ENCODE results near the gene PRKN. TPM values are rescaled to one million over a fixed set of nuclear protein-coding genes. Genes with fewer than 3 reads are reported as not detected.

The PRKN gene
- total and polyA plus RNA-seq, 2 experiments from 2014 or later = 1.2 to 2.3 TPM

DNA sequence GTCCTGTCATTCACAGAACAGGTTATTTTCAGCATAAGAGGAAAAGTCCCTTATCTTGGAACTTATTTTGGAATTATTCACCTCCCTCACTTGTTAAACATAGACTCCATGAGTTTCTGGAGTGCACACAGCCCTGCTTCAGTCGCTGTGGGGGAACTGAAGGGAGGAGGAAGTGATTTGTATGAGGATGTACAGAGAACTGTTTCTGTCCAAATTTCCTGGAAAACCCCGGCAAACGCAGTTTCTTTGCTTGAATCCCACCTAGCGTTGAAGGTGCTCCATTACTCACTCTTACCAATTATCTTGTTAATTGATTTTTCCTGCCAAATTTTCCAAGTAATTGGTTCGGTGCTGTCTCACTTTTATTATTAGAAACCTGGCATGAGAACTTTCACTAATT, 1375.7 kb downstream of the PRKN start:
- Histone ChIP-seq H3K4me3 (no peak overlapping the region), H3K4me2 (ENCODE audit: unreplicated experiment) (no peak overlapping the region), H3K4me1 (ENCODE audit: insufficient read depth) (no peaks in the 10 kb centered on the region), H4K20me1 (ENCODE audit: insufficient read depth) (no peaks in the 10 kb centered on the region), H3K9ac (no peak overlapping the region), H3K27me3 (replicated peaks; ENCODE audit: insufficient read depth) (no peaks in the 10 kb centered on the region), H3K36me3 (ENCODE audit: low read depth) (no peaks in the 10 kb centered on the region), H2AFZ (no peak overlapping the region), H3F3A (ENCODE audit: insufficient read depth) (no peaks in the 10 kb centered on the region), H3K27ac (no peak overlapping the region), H3K9me2 (ENCODE audit: insufficient read depth) (no peaks in the 10 kb centered on the region), H3K79me2 (ENCODE audit: insufficient read depth) (no peaks in the 10 kb centered on the region), H3K9me3 (ENCODE audit: low read depth) (no peaks in the 10 kb centered on the region)
- no peak for TF ChIP-seq EZH2 (IDR thresholded peaks at IDR 0.05; ENCODE audit: insufficient read depth, poor library complexity, severe bottlenecking)
- no peak for DNase-seq
- 49 to 53% methylated on average over 5 of the region's 5 CpGs for WGBS, 2 experiments (ENCODE audit: low coverage in 1 of 2, low lambda C conversion rate in 2 of 2, missing lambda C conversion rate in 2 of 2)
- in situ Hi-C loops (cut with MboI) = loop anchor here (25.0 kb wide), 1 partner anchor 840 kb away; no protein-coding TSS in a partner anchor

DNA sequence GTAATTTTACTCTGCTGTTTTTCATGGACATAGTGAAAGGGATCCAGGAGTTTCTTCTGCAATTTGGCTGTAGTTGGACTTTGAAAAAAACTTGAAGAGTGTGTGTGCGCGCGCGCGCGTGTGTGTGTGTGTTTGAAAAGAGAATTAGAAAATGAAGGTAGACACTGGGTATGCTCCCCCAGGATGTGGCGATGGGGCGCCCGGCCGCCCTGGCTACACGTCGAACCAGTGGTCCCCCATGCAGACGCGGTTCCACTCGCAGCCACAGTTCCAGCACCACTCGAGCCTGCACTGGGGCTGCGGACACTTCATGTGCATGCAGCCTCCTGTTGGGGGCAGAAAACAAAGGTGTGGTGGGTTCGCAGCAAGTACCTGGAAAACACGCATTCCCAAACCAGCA, 1377.7 kb downstream of the PRKN start:
- Histone ChIP-seq H3K4me2 (ENCODE audit: unreplicated experiment) (no peak overlapping the region), H3K9ac (no peak overlapping the region), H2AFZ (no peak overlapping the region), H3K27ac (no peak overlapping the region), H3K79me2 (ENCODE audit: insufficient read depth) (no peaks in the 10 kb centered on the region), H4K20me1 (ENCODE audit: insufficient read depth) (no peaks in the 10 kb centered on the region), H3K9me2 (ENCODE audit: insufficient read depth) (no peaks in the 10 kb centered on the region), H3K4me3 (no peak overlapping the region), H3K4me1 (ENCODE audit: insufficient read depth) (no peaks in the 10 kb centered on the region), H3K27me3 (replicated peaks; ENCODE audit: insufficient read depth) (no peaks in the 10 kb centered on the region), H3K9me3 (ENCODE audit: low read depth) (no peaks in the 10 kb centered on the region), H3K36me3 (ENCODE audit: low read depth) (no peaks in the 10 kb centered on the region), H3F3A (ENCODE audit: insufficient read depth) (no peaks in the 10 kb centered on the region)
- 96 to 98% methylated on average over 19 of the region's 19 CpGs for WGBS, 2 experiments (ENCODE audit: low coverage in 1 of 2, low lambda C conversion rate in 2 of 2, missing lambda C conversion rate in 2 of 2)
- in situ Hi-C loops (cut with MboI) = loop anchor here (25.0 kb wide), 1 partner anchor 838 kb away; no protein-coding TSS in a partner anchor
- TF ChIP-seq EZH2 (IDR thresholded peaks at IDR 0.05; ENCODE audit: insufficient read depth, poor library complexity, severe bottlenecking) (no peak), EZH2phosphoT487 (IDR thresholded peaks at IDR 0.05; ENCODE audit: insufficient read depth, low read depth) (no peak)
- no peak for DNase-seq

DNA sequence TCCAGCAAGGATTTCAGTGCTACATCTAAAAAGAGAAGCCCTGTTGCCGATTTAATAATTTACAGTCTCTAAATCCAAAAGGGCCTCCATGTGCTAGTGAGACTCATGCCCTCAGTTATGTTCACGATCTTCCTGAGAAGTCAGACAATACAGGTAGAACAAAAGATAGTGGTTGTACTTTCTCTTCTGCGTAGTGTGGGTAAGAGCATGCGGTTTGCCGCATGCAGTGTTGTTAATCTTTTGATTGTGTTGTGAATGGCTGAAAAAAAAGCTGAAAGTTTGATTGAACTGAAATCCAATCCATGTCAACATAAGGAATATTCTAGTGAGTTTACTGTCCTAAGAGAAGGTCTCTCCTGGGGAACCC, 1379.0 kb downstream of the PRKN start:
- no peaks in the 10 kb centered on the region for H3K27me3 ChIP-seq (replicated peaks; ENCODE audit: insufficient read depth)
- H3K4me1 ChIP-seq (ENCODE audit: insufficient read depth) = no peaks in the 10 kb centered on the region
- no peak overlapping the region for H2AFZ ChIP-seq
- no peak for DNase-seq
- H3K9me3 ChIP-seq (ENCODE audit: low read depth) = no peaks in the 10 kb centered on the region
- H3K4me2 ChIP-seq (ENCODE audit: unreplicated experiment) = no peak overlapping the region
- 90 to 95% methylated on average over 5 of the region's 5 CpGs for WGBS, 2 experiments (ENCODE audit: low coverage in 1 of 2, low lambda C conversion rate in 2 of 2, missing lambda C conversion rate in 2 of 2)
- H3K27ac ChIP-seq = no peak overlapping the region
- in situ Hi-C loops (cut with MboI) = no loop called here
- H3K9me2 ChIP-seq (ENCODE audit: insufficient read depth) = no peaks in the 10 kb centered on the region
- no peaks in the 10 kb centered on the region for H3F3A ChIP-seq (ENCODE audit: insufficient read depth)
- H3K9ac ChIP-seq = no peak overlapping the region
- no peaks in the 10 kb centered on the region for H3K36me3 ChIP-seq (ENCODE audit: low read depth)
- no peak overlapping the region for H3K4me3 ChIP-seq
- TF ChIP-seq EZH2 (IDR thresholded peaks at IDR 0.05; ENCODE audit: insufficient read depth, poor library complexity, severe bottlenecking) (no peak), EZH2phosphoT487 (IDR thresholded peaks at IDR 0.05; ENCODE audit: insufficient read depth, low read depth) (no peak)
- H3K79me2 ChIP-seq (ENCODE audit: insufficient read depth) = no peaks in the 10 kb centered on the region
- H4K20me1 ChIP-seq (ENCODE audit: insufficient read depth) = no peaks in the 10 kb centered on the region

DNA sequence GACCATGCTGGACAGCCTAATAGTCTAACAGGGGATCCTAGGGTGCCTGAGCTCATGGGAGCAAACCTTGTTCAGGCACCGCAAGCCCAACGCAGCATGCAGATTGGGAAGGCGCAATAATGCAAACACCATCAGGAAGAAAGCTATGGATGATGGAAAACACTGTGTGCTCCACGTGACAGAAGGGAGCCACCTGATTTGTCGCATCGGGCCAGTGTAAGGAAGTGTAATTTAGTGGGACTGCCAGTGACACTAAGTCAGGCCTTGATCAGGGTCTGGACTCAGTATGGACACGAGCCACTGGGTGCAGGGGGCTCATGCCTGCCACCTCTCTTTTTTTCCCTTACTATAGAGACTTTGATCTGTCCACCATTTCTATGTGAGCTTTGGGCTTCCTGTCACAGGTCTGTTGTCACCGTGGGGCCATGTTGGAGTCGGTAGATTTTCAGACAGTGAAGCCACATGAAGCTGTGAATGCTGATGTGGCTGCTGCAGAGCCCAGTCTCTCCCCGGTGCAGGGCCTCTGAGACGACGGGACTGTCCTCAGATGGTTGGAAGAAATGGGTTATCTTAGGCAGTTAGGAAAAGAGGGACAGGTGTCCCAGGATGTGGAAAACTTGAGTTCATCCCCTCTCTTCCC, 1379.5 kb downstream of the PRKN start:
- in situ Hi-C loops (cut with MboI) = no loop called here
- H3K4me1 ChIP-seq (ENCODE audit: insufficient read depth) = no peaks in the 10 kb centered on the region
- WGBS, 2 experiments (ENCODE audit: low coverage in 1 of 2, low lambda C conversion rate in 2 of 2, missing lambda C conversion rate in 2 of 2) = 77 to 83% methylated on average over 12 of the region's 12 CpGs
- no peaks in the 10 kb centered on the region for H3K27me3 ChIP-seq (replicated peaks; ENCODE audit: insufficient read depth)
- H4K20me1 ChIP-seq (ENCODE audit: insufficient read depth) = no peaks in the 10 kb centered on the region
- H3K36me3 ChIP-seq (ENCODE audit: low read depth) = no peaks in the 10 kb centered on the region
- no peak overlapping the region for H3K4me3 ChIP-seq
- no peaks in the 10 kb centered on the region for H3K9me3 ChIP-seq (ENCODE audit: low read depth)
- TF ChIP-seq EZH2 (IDR thresholded peaks at IDR 0.05; ENCODE audit: insufficient read depth, poor library complexity, severe bottlenecking) = no peak
- no peak for TF ChIP-seq EZH2phosphoT487 (IDR thresholded peaks at IDR 0.05; ENCODE audit: insufficient read depth, low read depth)
- H3K9ac ChIP-seq = no peak overlapping the region
- no peaks in the 10 kb centered on the region for H3K9me2 ChIP-seq (ENCODE audit: insufficient read depth)
- no peaks in the 10 kb centered on the region for H3F3A ChIP-seq (ENCODE audit: insufficient read depth)
- H2AFZ ChIP-seq = no peak overlapping the region
- no peak overlapping the region for H3K27ac ChIP-seq
- no peak for DNase-seq
- H3K79me2 ChIP-seq (ENCODE audit: insufficient read depth) = no peaks in the 10 kb centered on the region
- no peak overlapping the region for H3K4me2 ChIP-seq (ENCODE audit: unreplicated experiment)

DNA sequence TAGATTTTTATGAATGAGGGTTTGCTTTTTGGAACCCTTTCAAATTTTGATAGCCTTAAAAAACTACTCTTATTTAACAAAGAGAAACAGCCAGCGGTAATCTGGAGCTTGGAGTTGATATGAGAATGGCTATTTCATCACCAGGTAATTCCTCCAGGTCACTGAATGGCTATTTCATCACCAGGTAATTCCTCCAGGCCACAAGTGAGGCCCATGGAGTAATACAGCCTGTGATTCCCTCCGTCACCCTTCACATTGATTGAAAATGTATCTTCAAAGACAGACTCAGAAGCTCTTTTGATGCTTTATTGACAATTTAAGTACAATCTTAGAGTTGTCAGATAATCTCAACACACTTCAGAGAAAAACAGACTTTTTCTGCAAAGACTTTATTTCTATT, 1380.4 kb downstream of the PRKN start:
- Histone ChIP-seq H3K9me2 (ENCODE audit: insufficient read depth) (no peaks in the 10 kb centered on the region), H3K79me2 (ENCODE audit: insufficient read depth) (no peaks in the 10 kb centered on the region), H3K27ac (no peak overlapping the region), H3K4me1 (ENCODE audit: insufficient read depth) (no peaks in the 10 kb centered on the region), H4K20me1 (ENCODE audit: insufficient read depth) (no peaks in the 10 kb centered on the region), H3K9me3 (ENCODE audit: low read depth) (no peaks in the 10 kb centered on the region), H3F3A (ENCODE audit: insufficient read depth) (no peaks in the 10 kb centered on the region), H3K4me3 (no peak overlapping the region), H3K9ac (no peak overlapping the region), H2AFZ (no peak overlapping the region), H3K36me3 (ENCODE audit: low read depth) (no peaks in the 10 kb centered on the region), H3K4me2 (ENCODE audit: unreplicated experiment) (no peak overlapping the region), H3K27me3 (replicated peaks; ENCODE audit: insufficient read depth) (no peaks in the 10 kb centered on the region)
- in situ Hi-C loops (cut with MboI) = no loop called here
- no peak for TF ChIP-seq EZH2phosphoT487 (IDR thresholded peaks at IDR 0.05; ENCODE audit: insufficient read depth, low read depth)
- TF ChIP-seq EZH2 (IDR thresholded peaks at IDR 0.05; ENCODE audit: insufficient read depth, poor library complexity, severe bottlenecking) = no peak
- no peak for DNase-seq
- 91 to 92% methylated on average over 2 of the region's 2 CpGs for WGBS, 2 experiments (ENCODE audit: low coverage in 1 of 2, low lambda C conversion rate in 2 of 2, missing lambda C conversion rate in 2 of 2)
